Measurements from ENCODE around the gene TMEM127.
"Not testable (repeated sequence)": the region's sequence is repeated elsewhere in the genome, so short reads cannot be mapped to it uniquely, and the experiment has no call there.

The TMEM127 gene

DNA sequence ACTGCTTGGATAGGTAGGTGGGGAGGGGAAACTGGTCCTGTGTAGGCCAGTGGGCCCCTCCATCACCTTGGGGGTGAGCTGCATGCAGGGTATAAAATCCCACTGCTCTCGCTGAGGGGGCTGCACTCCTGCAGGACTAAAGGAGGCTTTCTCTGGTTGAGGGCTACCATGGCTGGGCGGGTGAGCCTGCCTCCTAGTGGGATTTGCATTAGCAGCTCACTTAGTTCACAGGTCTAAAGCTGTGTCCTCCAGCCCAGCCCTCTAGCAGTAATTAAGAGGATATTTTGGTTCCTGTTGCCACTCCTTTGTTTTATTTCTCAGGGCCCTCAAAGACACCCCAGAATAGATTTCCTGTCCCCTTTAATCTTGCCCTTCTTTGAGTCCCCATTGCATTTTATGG lies 24.6 kb downstream of the TMEM127 start:
- DNase-seq (ENCODE audit: low spot score), result no peak

DNA sequence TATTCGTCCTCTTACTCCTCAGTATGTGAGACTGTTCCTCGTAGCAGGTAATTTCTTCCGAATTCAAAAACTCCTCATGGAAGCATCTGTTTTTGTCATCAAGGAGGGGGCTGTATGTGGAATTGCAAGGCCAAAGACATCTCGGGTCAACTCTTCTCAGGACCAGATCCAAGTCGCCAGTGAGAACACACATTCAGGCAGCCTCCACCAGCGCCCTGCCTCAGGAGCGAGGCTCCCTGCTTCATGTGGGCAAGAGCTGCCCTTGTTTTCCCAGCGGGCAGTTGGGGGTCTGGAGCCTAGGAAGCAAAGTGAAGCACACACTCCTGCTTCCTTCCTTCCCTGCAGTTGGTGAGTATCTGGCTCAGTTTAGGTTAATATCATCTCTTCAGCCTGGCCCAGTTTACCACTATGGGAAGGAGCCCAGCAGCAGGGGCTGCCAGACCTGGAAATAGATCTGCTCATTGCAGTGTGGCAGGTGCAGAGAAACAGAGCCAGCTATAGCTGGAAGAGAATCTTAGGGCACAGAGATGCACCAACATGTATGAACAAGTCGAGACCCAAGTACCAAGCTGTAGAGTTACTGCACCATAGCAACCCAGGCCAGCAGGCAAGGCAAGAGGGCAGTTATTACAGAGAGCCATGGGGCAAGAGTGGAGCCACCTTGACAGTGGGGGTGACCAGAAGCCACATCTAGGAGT lies 25.3 kb downstream of the TMEM127 start:
- no peak for DNase-seq (ENCODE audit: low spot score)

DNA sequence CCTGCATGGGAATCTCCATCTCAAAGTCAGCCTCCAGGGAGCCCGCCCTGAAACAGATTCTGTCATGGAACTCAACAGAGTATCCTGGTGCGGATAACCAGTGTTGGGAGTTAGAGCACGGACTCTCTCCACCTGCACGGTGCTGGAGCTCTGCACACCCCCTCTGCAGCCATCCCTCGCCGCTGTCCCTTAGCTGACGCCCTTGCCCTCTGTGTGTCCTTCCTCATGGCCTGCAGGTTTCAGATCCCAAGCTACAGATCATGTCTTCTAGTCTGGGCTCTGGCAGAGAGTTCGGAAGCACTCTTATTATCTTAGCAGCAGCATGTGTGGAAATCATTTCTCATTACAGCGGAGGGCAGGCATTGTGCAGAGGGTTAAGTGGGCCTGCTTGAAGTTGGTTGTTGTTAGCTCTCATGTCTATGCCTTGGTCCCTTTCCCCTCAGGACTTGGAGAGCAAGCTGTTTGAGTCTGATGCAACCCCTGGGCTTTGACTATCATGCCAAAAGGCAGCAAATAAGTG lies 26.0 kb downstream of the TMEM127 start:
- DNase-seq (ENCODE audit: low spot score), result no peak

DNA sequence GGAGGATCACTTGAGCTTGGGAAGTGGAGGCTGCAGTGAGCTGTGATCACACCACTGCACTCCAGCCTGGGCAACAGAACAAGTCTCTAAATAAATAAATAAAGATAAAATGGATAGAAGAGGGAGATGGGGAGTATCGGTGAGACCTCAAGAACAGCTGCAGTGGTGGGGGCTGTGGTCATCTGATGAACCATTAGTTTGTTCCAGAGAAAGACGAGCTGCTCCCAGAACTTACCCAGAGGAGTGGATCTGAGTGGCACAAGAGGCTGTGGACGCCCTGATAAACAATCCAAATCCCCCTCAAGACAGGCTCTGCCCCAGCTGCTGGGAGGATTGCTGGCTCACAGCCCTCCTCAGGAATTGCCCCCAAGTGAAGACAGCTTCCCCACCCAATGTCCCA lies 26.7 kb downstream of the TMEM127 start:
- no peak for DNase-seq (ENCODE audit: low spot score)

DNA sequence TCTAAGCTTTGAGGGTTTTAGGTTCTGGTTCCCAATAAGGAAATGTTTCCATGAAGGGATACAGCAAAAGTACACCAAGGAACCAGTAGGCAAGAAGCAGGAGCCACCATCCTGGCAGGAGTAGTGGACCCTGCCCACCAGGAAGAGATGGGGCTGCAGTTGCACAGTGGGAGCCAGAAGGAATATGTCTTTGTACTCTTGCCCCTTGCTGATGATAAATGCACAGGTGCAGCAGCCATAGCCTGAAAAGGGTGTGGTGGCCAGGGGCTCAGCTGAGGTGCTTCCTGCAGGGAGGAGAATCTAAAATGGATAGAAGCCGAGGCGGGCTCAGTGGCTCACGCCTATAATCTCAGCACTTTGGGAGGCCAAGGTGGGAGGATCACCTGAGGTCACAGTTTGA lies 27.5 kb downstream of the TMEM127 start:
- DNase-seq (ENCODE audit: low spot score), result no peak

DNA sequence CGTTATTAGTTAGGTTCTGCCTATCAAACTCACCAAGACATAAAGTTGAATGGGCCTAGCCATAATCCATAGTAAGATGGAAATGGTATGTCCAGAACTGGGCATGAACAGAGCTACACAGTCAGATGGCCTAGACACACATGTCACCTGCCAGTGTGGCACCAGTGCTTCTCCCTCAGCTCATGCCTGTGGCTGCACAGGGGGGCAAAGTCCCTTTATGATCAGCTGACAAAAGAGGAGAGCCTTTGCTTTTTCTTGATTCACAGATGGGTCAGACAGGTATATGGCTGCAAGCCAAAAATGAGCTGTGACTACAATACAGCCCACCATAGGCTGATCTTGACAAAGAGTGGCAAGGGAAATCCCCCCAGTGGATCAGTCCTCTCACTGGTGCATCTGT lies 28.9 kb downstream of the TMEM127 start:
- DNase-seq (ENCODE audit: low spot score), result no peak

DNA sequence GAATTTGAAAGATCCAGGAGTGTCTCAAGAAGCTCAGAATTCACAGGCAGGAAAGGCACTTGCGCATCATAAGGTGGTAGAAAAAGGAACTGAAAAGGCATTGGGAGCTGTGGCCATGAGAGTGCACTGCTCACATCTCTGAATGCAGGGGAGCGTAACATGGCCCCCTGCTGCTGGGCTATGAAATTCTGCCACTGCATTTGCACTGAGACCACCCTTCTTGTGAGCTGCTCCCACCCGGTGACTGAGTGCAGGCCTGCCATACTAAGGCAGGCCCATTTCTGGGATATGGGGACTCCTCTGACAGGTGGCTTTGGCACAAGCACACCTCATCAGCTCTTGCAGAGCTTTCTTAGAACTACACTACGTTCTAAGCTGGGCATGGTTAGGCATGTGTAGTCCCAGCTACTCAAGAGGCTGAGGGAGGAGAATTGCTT lies 31.9 kb downstream of the TMEM127 start:
- no peak for DNase-seq (ENCODE audit: low spot score)

DNA sequence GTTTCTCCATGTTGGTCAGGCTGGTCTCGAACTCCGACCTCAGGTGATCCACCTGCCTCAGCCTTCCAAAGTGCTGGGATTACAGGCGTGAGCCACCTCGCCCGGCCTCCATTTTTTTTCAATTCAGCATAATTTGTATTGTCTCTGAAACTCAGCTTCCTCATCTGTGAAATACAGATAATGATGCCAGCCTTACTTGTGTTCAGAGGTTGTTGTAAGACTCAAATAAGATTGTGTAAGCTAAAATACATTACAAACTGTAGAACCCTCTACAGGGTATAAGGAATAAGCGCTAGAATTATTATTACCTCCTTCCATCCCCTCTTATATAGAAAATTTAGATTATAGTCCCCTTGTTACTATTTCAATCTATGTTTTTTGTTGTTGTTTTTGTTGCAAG lies 32.4 kb downstream of the TMEM127 start:
- no peak for DNase-seq (ENCODE audit: low spot score)

DNA sequence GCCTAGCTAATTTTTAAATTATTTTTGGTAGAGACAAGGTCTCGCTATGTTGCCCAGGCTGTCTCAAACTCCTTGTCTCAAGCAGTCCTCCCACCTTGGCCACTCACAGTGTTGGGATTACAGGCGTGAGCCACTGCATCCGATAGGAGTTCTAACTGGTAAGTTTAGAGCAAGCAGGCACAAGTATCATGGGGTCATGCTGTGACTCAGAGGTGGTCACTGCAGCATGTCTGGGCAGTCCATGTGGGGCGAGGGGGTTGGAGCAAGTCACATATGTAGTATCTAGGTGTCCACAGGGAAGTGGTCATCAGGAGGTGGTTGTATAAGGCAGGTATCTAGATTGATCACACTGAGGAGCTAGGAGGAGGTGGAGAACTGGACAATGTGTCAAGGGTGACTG lies 34.5 kb downstream of the TMEM127 start:
- no peak for DNase-seq (ENCODE audit: low spot score)

DNA sequence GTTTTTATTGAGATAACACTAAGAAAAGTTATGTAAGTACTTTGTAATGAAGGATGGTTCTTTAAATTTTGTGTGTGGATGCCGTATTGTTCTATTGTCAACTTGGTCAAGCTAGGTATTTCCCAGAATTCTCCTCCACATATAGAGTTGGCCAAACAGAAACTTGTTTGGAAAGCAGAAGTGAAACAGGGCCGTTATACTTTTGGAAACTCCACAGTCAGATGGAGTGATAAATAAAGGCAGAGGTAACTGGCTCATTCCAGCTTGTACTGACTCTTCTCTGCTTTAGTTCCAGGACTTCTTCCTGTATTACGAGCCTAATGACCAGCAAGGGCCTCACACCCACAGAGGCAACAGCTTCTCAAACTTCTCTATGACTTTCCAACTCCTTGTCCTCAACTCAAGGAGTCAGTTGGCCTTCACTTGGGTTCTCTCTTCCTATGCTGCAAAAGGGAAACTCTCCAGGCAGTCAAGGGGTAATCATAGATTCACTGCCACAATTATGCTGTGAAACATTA lies 40.7 kb downstream of the TMEM127 start:
- DNase-seq (ENCODE audit: low spot score), result no peak

DNA sequence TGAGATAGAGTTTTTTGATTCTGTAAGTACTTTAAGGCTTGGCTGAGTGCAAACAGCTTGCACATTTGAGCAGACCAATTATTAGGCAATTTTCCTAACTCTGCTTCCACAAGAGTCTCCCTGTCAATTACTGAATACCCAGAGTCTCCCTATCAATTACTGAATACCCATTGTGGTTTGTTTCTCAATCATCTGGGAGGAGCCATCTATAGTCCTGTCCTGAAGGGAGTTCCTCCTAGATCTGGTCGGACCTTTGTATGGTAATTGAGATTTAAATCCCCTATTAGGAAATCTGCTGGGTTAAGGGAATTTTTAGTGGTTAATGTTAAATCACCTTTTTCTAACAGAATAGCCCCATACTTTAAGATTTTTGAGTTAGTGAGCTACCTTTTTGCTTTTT lies 44.7 kb downstream of the TMEM127 start:
- DNase-seq (ENCODE audit: low spot score), result not testable (repeated sequence)

DNA sequence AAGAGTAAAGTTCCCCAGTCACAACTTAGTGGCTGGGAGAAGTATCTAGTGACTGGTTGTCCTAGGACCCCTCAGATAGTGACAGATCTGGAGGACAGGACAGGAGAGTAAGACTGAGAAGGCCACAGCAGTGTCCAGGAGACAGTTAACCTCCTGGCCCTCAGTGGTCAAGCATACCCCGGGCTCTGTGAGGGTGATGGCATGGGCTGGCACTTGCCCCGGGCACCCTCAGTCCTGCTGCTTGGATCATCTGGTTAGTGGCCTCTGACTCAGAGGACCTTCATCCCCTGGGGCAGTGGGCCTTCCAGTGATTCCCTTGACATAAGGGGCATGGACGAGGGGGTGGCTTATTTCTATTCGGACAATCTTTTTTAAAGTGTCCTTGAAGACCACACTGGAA lies 45.8 kb downstream of the TMEM127 start:
- not testable (repeated sequence) for DNase-seq (ENCODE audit: low spot score)

DNA sequence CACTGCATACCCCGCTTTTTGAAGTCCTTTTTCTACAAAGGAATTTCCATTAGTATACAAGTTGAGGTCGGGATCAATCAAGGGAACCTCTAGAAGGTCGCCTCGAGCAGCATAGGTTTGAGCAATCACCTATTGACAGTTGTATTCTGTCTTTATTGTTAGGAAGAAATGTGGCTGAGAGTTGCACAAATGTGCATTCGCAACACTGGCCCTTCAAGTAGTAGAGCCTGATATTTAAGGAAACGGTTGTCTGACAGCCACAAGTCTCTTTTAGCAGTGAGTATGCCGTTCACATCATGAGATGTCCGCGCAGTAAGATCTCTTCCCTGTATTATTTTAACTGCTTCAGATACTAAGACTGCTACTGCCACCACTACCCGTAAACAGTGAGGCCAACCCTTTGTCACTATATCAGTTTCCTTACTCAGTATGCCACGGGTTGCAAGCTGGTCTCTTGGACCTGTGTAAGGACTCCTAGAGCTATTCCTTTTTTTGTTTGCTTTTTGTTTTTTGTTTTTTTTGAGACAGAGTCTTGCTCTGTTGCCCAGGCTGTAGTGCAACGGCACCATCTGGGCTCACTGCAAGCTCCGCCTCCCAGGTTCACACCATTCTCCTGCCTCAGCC lies 47.2 kb downstream of the TMEM127 start:
- DNase-seq (ENCODE audit: low spot score), result no peak

DNA sequence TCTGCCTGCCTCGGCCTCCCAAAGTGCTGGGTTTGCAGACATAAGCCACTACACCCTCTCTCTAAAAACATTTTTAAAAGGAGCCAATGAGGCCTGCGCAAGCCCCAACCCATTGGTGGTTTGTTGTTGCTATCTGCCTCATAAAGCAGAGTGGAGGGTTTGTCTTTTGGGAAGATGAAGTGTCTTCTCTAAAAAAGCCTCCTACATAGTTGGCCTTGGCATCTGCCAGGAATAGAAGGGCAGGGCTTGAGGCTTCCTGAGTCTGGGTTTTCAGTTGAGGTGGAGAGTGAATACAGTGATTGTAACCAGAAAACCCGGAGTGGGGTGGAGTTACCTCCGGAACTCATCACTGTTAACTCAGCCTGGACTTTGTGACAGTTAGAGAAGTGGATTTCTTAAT lies 51.2 kb downstream of the TMEM127 start:
- DNase-seq (ENCODE audit: low spot score), result no peak

DNA sequence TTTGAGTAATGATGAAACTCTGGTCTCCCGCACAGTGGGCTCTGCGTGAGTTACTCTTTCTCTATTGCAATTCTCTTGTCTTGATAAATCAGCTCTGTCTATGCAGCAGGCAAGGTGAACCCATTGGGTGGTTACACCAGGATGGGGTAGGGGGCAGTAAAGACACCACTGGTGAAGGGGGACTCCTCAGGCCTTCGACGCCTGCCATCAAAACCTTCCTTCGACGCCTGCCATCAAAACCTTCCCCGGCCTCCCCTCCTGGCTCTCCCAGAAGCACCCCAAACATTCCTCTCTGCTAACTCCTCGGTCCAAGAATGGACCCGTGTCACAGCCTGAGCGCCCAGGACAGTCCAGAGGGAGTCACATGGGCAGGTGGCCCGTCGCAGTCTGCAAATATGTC lies 52.4 kb downstream of the TMEM127 start:
- DNase-seq (ENCODE audit: low spot score), result no peak

DNA sequence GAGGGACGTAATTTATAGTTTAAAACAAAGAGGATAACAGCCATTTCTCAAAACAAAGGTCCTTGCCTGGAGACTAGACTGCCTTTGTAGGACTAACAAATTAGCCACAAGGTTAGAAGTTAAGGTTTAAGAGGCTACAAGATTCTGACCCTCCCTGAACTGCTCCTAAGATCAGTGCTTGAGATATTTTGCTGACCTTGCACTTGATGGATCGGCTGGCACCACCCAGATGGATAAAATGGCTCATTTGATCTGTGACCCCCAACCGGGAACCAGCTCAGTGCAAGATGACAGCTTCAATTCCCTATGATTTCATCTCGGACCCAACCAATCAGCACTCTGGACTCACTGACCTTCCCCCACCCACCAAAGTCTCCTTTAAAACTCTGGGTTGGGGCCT lies 53.5 kb downstream of the TMEM127 start:
- no peak for DNase-seq (ENCODE audit: low spot score)

DNA sequence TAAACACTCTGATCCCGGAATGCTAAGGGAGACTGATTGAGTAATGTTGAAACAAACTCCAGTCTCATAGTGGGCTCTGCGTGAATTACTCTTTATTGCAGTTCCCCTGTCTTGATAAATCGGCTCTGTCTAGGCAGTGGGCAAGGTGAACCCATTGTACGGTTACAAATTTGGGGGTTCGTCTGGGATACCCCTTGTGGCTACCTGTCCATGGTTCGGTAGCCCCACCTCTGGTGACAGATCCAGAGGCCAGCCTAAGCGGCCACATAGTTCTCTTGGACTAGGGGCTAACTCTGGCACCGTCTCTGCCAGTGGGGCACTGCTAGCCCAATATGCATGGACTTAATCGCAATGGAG lies 56.1 kb downstream of the TMEM127 start:
- DNase-seq (ENCODE audit: low spot score), result no peak

DNA sequence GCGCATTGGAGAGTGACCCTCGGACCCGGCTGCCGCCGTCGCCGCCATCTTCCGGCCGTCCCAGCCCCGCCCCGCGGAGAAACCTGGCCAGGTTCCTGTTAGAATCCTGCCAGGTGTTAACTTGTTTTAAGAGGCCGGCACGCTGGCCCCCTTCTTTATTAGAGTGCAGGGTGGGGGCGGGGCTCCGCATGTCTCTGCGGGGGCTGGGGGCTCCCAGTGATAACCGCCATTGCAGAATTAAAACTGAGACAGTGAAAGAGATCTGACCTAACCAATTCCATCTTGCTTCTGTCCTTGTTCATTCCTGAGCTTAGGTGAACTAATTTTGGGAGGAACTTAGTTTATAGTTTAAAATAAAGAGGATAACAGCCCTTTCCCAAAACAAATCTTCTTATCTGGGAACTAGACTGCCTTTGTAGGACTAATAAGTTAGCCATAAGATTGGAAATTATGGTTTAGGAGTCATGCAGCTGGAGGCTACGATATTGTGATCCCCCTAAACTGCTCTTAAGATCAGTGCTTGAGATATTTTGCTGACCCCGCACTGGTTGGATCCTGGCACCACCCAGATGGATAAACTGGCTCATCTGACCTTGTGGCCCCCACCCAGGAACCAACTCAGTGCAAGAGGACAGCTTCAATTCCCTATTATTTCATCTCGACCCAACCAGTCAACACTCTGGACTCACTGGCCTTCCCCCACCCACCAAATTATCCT lies 56.6 kb downstream of the TMEM127 start:
- no peak for DNase-seq (ENCODE audit: low spot score)

DNA sequence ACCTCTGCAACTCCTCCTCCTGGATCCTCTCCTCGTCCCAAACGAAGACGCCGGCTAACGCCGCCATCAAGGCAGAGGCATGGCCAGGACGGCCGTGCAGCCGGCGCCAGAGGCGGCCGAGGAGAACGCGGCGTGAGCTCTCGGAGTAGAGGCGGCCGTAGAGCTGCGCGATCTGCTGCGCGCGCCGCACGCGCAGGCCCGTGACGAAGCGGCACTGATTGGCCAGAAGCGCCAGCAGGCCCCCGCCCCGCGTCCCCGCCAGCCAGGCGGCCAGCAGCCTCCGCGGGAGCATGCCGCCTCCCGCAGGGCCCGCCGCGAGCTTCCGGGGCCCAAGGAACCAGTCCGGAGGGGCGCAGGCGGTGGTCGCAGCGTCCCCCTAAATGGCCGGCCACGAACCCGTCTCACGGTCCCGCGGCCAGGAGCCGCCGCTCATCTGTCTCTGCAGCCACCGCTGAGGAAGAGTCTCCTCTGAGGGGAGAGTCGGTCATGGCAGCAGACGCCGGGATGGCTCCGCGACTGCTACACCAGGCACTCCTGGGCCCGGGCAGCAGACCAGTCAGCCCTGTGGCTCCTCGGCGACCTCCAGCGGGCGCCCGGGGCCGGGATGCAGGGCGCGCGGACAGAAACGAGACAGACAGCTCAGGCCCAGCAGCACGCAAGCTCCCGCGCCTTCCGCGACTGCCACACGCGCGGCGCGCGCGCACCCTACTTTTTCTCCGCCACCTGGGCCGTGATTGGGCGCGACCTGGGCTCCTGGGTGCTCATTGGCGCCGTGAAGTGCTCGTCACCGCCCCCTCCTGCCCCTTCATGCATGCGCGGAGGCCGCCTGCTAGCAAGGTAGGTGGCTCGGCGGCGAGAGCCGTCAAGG lies 57.4 kb downstream of the TMEM127 start, which contains the start of gene STARD7:
TSS of gene STARD7 (minus strand) at position 685 of the 868 bp plus-strand sequence. CDS start at position 292, 393 bp downstream.
- peak; percentile 96 for DNase-seq (ENCODE audit: low spot score)

DNA sequence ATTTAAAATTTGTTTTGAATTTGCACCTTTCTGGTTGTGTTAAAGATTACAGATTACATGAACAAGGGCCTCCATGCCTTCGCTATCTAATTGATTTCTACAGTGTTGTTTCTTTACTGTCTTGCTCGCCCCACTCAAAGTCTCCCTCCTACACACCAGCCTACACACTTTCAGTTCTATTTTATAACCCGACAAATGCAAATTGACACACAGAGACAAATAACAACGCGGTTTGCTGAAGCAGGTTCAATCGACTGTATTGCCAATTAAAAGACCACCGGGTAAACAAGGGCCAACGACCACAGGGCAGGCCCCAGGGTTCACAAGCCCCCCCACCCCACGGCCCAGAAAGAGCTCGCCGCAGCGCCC lies 58.0 kb downstream of the TMEM127 start:
- DNase-seq (ENCODE audit: low spot score), result peak; percentile 13

DNA sequence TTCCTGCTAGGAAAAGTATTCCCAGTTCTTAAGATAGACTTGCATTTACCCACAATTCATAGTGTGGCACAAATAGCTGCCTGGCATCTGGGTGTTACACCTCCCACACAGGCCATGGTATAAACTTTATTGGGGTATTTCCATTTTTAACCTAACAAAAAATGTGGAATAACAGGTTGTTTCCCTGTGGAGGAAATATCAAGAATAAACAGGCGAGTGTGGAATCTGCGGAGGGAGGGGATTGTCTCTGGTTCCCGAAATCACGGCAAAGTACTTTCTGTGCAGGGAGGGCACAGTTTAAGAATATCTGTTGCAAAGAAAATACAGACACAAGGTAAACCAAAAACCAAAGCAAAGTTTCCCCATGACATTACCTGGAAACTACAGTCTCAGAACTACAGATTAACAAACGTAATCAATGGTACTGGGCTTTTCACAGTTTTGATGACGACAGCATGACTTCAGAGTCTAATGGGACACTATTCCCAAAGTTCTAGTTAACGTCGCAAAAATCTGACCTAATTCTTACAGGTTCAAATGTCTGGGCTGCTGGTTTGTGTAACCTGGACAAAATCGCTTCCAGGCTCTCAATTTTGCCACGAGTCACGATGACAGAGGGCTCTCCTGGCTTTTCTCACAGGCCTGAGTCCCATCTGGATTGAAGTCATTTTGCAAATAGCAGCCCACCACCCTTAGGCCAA lies 58.6 kb downstream of the TMEM127 start:
- DNase-seq (ENCODE audit: low spot score), result peak; percentile 7
